D721Med (cell line): ENCODE data around the gene FGFR1OP2.

ENCODE experiments used
- DNase-seq: peaks from one replicate; pipeline ENCODE4 v3.0.0; 2011; ENCODE audit warnings: low spot score; ENCODE audit not compliant: insufficient read length
- FAIRE-seq: peaks from 2 replicates; lab custom pipeline; 2011; peaks lifted over from hg19 to GRCh38; lab: Jason Lieb, UNC
- CTCF ChIP-seq: IDR thresholded peaks from 2 replicates; pipeline ENCODE4 v1.5.1; 2012; ENCODE audit warnings: mild to moderate bottlenecking, control low read depth; ENCODE audit not compliant: insufficient read depth; ENCODE audit errors: missing control alignments

FGFR1OP2 gene

GRCh38 chr12:27014085-27014858 lies 76.0 kb downstream of the FGFR1OP2 start, which contains the start of gene TM7SF3:
TSS of gene TM7SF3 (minus strand) at chr12:27014384. CDS start at chr12:27014168, 216 bp downstream.
- DNase-seq (peak; percentile 58), FAIRE-seq (no peak)
- peak; percentile 71 for TF ChIP-seq CTCF

DNA sequence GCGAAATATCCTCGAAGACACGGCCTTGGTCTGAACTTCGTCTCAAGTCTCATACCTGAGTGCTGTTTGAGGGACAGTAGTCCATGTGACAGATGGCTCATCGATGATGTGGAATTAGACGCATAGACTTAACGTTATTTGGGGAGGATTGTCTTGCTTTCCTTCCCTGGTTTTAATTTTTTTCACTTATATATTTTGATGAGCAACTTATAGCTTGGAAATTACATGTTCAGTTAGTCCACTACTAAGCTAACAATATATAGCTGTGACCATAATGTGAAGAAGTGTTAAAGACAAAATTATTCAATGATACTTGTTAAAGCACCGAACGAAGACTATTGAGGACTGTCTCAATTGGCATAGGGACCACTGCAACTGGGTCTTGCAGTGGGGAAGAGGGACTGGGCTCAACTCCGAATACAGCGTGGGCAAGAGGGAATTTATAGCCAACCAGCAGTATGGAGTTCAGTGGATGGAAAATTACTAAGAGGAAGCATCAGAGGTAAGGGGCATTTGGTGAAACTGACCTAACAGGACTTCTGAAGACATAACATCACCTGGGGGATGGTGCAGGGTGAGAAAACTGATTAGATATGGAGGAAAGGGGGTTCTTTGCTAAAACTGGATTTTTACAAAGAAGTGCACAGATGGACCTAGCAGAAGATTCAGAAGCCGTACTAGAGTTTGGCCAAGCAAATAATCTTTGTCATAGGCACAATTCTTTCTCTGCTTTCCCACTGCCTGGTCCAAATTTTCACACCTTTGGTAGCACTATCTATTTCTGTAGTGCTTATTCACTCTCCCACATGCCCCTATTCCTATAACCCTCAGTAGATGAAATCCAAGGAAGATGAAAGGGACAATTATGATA lies 76.8 kb downstream of the FGFR1OP2 start:
- FAIRE-seq (no peak), DNase-seq (no peak)
- no peak for TF ChIP-seq CTCF

- DNase-seq (no peak), FAIRE-seq (no peak)
- TF ChIP-seq CTCF = peak; percentile 47
Measured at GRCh38 chr12:27015730-27016076, 77.4 kb downstream of the FGFR1OP2 start.
